ENCODE data around the gene VWF.

The VWF gene

GRCh38 chr12:5899675-5900074 lies 224.8 kb downstream of the VWF start:
- Histone ChIP-seq H3K27me3 (ENCODE audit: control insufficient read depth in 1 of 2, insufficient read depth in 2 of 2, low read length in 2 of 2) (no peaks in the 10 kb centered on the region), H3K4me1 (ENCODE audit: insufficient read depth, low read length) (no peaks in the 10 kb centered on the region), H3K4me3 (ENCODE audit: low read depth in 1 of 2, low read length in 2 of 2) (no peak overlapping the region), H3K9ac (ENCODE audit: low read length) (no peak overlapping the region), H3K9me3 (ENCODE audit: low read length) (no peaks in the 10 kb centered on the region), H3K27ac (ENCODE audit: low read depth, low read length) (no peak overlapping the region), H3K36me3 (ENCODE audit: insufficient read depth, low read length) (no peaks in the 10 kb centered on the region)

- Histone ChIP-seq H3K9me3 (ENCODE audit: low read length) (no peaks in the 10 kb centered on the region), H3K9ac (ENCODE audit: low read length) (no peak overlapping the region), H3K4me3 (ENCODE audit: low read depth in 1 of 2, low read length in 2 of 2) (no peak overlapping the region), H3K36me3 (ENCODE audit: insufficient read depth, low read length) (no peaks in the 10 kb centered on the region), H3K27ac (ENCODE audit: low read depth, low read length) (no peak overlapping the region), H3K4me1 (ENCODE audit: insufficient read depth, low read length) (no peaks in the 10 kb centered on the region), H3K27me3 (ENCODE audit: control insufficient read depth in 1 of 2, insufficient read depth in 2 of 2, low read length in 2 of 2) (no peaks in the 10 kb centered on the region)
These were observed 225.6 kb downstream of the VWF start for GRCh38 chr12:5898874-5899273.

Measured in muscle layer of colon (tissue), 2 donors.